ENCODE results near the gene UBE2E1. TPM values are rescaled to one million over a fixed set of nuclear protein-coding genes. Genes with fewer than 3 reads are reported as not detected.

UBE2E1 gene
- total RNA-seq, 4 donors from 2014 or later: 51.1 to 115 (median 85.5) TPM

- no peak for TF ChIP-seq CTCF (IDR thresholded peaks at IDR 0.05; ENCODE audit: low read depth)
These were observed 9.2 kb upstream of the UBE2E1 start for GRCh38 chr3:23796518-23796917.

DNA sequence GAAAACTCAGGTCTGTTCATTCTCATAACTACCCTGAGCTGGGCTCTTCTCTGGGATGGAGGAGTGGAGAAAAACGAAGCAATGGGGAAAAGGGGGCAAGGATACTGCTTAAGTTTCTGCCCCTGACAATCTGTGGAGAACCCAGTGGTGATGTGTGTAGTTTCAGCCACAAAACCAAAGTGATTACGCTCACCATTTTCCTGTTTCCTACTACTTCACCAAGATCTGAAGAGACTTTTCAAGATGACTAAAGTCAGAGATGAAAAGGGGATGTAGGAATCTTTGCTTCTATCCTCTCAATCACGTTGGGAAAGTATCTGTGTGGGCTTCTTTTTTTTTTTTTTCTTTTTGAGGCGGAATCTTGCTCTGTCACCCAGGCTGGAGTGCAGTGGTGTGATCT, 8.3 kb upstream of the UBE2E1 start:
- TF ChIP-seq CTCF (IDR thresholded peaks at IDR 0.05; ENCODE audit: low read depth): no peak

DNA sequence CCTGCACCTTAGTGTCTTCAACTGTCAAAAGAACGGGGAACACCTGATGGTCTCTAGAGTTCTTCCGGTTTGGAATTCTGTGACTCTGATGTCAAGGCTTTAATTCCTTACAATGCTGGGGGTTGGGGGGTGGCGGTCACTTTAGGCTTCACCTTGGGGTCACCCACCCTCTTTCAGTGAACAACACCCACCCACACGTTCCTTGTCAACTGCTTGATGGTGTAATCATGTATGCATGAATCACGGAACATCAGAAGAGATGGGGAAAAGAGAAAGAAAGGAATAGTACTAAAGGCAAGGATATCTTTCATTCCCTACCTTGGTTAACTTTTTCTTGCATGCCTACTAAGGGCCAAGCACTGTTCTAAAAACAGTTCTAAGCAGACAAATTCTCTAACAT, 7.3 kb upstream of the UBE2E1 start:
- no peak for TF ChIP-seq CTCF (IDR thresholded peaks at IDR 0.05; ENCODE audit: low read depth)

- no peak for TF ChIP-seq CTCF (IDR thresholded peaks at IDR 0.05; ENCODE audit: low read depth)
These were observed 6.9 kb upstream of the UBE2E1 start for GRCh38 chr3:23798876-23799275.

DNA sequence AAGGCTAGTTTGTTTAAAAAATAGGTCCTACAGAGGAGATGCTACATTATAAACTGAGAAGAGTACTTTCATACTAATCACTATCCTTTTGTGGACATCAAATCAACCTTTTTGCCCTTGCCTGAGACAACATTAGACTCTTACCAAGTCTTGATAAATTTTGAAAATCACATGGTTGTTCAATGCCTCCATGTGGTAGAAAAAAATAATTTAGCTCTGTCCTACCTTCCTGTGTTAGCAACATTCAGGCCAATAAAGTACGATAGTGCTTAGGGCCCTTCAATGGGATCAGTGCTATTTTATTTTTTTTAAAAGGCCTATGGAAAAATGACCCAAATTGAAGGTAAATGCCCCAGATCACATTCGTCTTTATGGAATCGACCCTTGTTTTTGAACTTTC, 5.0 kb upstream of the UBE2E1 start:
- no peak for TF ChIP-seq CTCF (IDR thresholded peaks at IDR 0.05; ENCODE audit: low read depth)

DNA sequence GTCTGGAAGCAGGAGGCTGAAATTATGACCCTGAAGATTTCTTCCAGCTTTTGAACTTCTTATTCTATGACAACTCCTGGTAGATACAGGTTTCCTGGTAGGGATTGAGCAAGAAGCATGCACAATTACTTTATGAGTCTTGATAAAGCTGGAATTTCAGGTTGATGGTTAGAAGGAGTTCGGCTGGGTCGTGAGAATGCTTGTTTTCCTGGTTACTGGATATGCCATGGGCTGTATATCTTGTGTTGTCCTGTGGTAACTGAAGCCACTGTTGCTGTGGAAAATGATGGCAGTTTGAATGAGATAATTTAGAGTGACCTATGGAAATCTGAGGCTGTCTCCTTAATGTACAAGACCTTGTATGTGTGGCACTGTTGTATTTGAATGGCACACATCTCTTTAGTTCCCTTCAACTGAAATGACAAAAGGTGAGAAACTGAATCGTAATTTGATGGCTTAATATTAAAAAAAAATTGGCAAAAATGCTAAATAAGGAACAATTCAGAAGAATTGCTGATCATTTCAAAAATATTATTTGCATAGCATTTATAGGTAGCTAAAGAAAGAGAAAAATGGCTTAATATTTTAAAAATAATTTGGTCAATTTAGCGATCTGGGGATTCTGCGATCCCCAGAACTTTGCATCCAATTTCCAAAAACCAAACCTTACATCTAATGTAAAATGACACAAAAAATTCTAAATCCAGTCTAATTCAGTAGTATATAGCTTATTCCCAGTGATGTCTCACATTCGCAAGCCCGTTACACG, 1.1 kb upstream of the UBE2E1 start:
- no peak for TF ChIP-seq CTCF (IDR thresholded peaks at IDR 0.05; ENCODE audit: low read depth)

DNA sequence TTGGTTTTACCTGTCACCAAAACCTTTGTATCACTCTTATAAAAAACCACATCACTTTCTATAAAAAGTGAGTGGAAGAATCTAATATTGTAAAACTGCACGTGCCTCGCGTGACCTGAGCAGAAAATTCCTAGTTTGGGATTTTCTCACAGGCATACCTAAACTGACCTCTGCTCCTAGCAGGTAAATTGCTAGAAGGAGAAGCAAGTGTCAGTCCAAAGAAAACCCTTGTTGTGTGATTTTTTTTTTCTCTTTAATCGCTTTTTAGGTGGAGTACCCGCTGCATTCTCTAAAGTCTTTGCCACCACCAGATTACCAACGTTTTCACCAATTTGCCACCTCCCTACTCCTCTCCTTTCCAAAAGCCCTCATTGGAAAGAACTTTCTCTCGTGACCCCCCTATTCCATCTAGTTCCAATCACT, 534 bp upstream of the UBE2E1 start:
- TF ChIP-seq CTCF (IDR thresholded peaks at IDR 0.05; ENCODE audit: low read depth): no peak

All from subcutaneous adipose tissue (tissue), 4 donors.